Islet precursor cell (in vitro differentiated cells): Measurements from ENCODE around the gene CEP131.
"Not testable (repeated sequence)": the region's sequence is repeated elsewhere in the genome, so short reads cannot be mapped to it uniquely, and the experiment has no call there.

Experiments used
- DNase-seq: peaks from one replicate; pipeline ENCODE4 v3.0.0-alpha.2; 2018

CEP131 gene

DNA sequence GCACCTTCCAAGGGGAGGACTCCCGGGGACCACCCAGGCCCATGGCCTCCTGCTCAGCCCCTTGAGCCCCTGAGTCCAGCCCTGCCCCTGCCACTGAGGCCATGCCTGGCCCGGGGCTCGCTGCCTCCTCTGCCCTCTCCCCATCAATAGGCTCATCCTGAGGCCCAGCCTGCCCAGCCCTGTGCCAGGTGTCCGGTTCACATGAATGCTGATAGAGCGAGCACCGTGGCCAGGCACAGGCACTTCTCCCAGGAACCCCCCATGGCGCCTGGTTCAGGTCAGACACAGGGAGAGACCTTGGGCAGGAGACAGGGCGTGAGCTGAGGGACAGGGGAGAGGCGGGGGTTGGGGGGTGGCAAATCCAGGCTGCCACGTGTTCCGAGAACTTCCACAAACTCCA, 60.3 kb downstream of the CEP131 start:
- DNase-seq = no peak

- no peak for DNase-seq
Measured at GRCh38 chr17:81161972-81162371, 60.8 kb downstream of the CEP131 start.

DNA sequence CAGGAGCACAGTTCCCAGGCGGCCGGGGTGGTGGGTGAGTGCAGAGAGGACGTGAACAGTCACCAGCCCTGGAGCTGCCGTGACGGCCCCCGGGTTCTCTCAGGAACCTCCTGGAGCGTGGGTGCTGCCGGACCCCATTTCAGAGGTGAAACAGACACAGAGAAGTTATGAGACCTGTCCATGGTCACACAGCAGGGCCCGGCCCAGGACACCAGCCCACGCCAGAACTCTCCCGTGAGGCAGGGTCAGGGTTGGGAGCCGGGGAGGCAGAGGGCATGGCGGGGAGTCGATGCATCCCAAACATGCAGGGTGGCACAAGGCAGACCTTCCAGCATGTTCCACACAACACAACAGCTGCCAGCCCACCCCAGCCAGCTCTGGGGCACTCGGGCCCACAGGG, 61.2 kb downstream of the CEP131 start:
- no peak for DNase-seq

DNA sequence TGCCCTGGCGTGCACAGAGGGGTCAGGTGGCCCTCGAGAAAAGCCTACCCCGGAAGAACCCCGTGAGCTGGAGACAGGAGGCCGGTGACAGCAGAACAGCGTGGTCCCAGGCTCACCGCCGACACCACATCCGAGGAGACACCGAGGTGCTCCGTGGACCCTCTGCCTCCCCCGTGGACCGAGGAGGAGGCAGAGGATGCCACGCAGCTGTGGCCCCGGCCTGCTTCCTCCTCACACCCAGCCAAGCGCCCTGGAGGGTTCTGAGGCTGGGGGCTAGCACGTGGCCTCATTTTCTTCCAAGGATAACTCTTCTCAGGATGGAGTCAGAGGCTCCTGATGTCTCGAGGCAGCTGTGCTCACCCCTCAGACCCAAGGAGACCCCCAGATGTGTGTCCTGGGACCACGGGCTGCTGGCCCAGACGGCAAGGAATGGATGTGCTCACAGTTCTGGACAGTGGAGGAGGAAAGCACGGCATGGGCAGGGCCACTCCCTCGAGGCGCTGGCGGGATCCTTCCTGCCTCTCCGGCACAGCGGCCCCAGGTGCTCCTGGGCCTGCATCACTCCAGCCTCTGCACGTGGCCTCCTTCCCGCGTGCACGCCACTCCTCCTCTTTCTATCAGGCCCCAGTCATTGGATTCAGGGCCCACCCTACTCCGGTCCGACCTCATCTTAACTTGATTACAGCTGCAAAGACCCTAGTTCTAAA, 61.9 kb downstream of the CEP131 start:
- no peak for DNase-seq

GRCh38 chr17:81160306-81160705, 62.5 kb downstream of the CEP131 start:
- no peak for DNase-seq

DNA sequence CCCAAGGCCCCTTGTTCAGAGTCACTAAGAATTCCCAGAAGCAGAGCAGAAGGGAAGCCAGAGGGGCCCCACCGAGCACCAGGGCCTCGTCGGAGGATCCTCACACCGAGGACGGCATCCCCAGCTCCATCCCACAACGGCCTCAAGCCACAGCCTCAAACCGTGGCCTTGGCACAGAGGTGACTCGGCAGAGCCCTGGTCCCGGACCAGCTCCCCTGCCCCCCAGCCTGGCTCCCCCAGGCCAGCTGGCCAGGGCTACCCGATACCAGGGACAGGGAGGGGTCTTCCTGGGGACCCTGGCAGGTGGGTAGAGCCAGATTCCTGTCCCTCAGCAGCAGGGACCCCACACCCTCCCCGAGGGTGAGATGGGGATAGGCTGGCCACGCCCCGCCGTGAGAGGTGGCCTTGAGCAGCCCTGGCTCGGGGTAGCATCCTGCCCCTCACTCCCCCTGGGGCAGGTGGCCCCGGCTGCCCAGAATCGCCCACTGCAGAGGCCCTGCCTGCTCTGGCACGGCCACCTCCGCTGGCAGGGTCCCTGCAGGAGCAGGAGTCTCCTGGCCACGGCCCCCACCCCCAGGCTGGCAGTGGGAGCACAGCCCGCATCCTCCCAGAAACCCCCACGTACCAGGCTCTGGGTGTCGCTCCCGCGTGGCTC, 63.0 kb downstream of the CEP131 start:
- DNase-seq = no peak

DNA sequence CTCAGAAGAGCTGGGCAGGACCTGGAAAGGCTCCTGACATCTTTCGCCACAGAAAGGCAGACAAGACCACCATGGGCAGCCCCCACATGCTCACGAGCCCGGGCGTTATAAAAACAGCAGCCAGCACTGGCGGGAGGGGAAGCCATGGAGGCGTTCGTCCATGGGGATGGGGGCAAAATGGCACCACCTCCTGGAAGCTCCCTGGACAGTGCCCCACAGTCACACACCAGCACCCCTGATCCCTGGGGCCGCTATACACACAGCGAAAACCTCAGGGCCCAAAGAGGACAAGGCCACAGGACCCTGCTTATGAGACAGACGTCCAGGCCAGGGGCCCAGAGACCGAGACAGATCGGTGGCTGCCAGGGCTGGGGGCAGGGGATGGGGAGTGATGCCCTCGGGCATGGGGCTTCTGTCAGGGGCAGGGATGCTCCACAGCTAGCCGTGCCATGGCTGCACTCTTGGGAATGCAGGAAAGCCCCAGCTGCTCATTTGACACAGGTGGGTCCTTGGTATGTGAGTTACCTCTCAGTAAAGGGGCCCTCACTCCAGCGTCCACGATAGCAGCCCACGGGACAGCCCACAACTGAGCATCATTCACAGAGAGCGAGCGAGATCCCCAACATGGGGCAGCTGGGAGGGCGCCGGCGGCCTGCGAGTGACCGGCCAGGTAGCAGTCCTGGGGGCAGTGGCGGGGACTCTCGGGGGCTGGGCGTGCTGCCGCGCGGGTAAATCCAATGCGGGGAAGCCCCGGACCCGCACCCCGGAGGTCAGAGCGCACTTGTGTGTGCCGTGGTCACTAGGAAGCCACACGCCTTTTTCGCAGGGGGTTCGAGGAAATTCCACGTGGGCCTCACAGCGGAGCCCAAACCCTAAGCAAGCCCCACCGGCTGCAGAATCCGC, 63.8 kb downstream of the CEP131 start:
- DNase-seq = no peak

DNA sequence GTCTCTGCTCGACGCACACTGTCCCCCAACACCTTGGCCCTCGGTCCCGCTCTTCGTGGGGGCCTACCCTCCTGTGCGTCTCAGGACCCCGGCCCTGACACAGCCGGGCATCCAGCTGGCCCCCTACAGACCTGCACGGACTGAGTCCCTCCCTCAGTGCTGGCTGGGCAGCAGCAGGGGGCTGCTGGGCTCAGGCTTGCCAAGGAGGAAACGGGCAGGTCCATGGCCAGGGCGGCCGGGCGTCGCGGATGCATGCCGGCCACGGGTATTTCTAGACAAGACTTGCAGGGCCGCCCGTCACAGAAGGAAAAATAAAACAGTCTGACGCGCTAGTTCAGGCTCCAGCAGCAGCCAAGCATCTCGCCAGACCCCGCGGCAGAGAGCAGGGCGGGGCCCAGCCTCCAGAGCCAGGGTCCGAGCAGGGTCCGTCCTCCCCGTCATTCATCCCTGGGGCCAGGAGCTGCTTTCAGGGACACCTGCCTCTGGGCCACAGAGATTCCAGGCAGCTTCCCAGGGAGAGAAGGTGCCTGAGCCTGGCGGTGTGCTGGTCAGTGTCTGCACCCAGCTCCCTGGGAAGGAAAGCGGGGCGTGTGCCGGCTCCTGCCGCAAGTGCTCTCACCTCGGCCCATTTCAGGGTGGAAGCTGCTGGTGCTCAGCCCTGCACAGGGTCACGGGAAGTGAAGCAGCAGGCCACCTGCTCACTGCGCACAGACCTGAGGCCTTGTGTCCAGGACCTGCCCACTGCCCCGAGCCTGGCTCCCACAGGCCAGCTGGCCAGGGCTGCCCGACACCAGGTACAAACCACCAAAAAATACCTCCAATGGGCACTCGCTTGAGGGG, 64.7 kb downstream of the CEP131 start:
- no peak for DNase-seq

DNA sequence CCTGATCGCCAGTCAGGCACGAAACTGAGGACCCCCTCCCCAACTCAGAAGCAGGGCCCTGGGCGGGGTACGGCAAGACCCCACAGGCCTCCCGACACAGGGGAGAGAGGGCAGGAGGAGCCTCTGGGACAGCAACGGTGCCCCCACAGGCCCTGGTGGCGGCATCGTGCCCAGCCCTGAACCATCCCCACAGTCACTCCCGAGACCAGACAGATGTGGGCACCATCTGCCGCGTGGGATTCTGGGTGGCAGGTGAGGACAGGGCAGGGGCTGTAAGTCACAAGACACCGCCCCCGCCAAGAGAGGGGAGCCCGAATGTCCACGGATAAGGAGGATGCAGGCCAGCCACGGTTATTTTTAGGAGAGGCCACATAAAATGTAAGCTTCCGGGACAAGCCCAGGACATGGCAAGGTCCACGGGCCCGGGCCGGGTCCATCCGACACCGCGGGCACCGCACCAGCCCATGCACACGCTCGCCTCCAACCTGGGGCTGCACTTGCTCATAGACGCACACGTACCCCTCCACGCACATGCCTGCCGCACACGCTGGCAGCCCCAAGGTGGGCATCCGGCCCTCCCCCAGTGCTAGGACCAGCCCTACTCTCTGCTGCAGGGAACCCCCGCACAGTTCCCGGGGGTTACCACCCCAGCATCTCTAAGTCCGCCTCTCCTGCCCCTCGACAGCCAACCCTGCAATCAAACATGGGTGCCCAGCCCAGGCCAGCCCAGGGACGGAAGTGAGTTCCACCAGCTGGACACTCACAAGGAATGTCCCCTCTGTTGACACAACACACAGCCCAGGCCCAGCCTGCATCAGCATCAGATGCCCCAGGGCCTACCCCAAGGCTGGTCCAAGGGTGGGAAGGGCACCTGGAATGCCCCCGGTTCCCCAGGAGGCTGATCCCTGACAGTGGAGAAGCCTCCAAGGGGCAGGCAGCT, 65.6 kb downstream of the CEP131 start:
- DNase-seq = no peak

DNA sequence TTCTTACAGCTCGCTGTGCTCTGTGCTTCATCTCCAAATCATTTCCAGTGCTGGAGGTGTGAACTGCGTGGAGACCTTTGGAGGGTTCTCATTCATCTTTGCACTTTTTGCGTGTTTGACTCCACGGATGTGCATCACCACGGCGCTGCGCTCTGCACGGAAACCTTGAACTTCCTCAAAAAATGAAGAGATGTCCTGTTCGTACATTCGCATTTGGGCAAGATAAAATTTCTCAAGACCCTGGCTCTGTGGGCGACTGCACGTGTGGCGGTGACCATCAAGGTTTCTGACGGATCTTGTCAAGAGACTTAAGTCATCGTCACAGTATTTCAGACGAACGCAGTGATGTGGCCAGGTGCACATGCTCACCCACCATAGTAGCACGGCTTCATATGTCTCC, 67.8 kb downstream of the CEP131 start:
- DNase-seq = no peak

DNA sequence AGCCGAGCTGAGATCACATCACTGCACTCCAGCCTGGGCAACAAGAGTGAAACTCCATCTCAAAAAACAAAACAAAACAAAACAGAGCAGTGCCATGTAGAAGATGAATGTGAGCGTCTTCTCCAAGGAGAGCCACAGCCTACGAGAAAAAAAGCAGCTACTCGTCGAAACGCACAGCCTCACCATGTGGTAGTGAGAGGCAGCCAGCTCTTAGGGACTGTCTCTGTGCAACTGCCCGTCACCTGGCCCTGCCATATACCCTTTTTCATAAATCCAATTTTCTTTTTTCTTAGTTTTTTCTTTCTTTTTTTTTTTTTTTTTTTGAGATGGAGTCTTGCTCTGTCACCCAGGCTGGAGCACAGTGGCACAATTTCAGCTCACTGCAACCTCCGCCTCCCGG, 68.7 kb downstream of the CEP131 start:
- DNase-seq = not testable (repeated sequence)

- no peak for DNase-seq
Measured at GRCh38 chr17:81153340-81153803, 69.4 kb downstream of the CEP131 start.

- no peak for DNase-seq
Measured at GRCh38 chr17:81152288-81152828, 70.4 kb downstream of the CEP131 start.

GRCh38 chr17:81151278-81151677, 71.5 kb downstream of the CEP131 start:
- no peak for DNase-seq

GRCh38 chr17:81150377-81151077, 72.2 kb downstream of the CEP131 start:
- no peak for DNase-seq

DNA sequence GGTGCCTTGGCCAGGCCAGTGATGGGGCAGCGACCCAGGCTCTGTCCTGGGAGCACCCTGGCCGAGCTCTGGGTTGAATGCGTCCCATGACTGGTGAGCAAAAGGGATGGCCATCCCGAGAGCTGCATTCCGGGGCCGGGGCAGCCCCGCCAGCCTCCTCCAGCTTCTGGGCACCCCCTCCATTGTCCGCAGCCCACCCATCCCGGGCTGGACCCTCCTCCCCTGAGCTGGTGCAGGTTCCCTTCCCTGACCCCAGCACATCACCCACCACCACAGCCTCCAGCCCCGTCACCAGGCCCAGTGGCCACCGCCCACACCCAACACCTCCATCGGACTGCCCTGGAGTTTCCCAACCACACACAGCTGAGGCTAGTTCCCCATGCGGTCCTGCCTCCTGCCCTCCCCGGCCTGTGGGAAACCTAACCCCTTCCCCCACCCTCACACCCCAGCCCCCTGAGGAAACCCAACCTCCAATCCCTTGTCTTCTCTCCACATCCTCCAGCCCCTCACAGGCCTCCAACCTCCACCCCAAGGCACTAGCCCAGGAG, 73.7 kb downstream of the CEP131 start:
- DNase-seq = no peak

- no peak for DNase-seq
Measured at GRCh38 chr17:81148571-81148970, 74.2 kb downstream of the CEP131 start.

GRCh38 chr17:81147701-81148100, 75.1 kb downstream of the CEP131 start:
- DNase-seq = no peak

- not testable (repeated sequence) for DNase-seq
Measured at GRCh38 chr17:81146208-81146607, 76.6 kb downstream of the CEP131 start.

- no peak for DNase-seq
Measured at GRCh38 chr17:81144423-81144781, 78.4 kb downstream of the CEP131 start.
